Hepatocyte (in vitro differentiated cells): Measurements from ENCODE around the gene FIBP.

ENCODE experiments used
- CTCF ChIP-seq: fragments of 200-600 bp; sonication (generic); IDR thresholded peaks from 2 replicates; pipeline ENCODE4 v1.5.1; 2016; ENCODE audit warnings: antibody characterized with exemption, mild to moderate bottlenecking; ENCODE audit not compliant: poor library complexity
- EZH2 ChIP-seq: fragments of 200-600 bp; sonication (generic); IDR thresholded peaks from 2 replicates; pipeline ENCODE4 v1.6.1; 2016; ENCODE audit warnings: antibody characterized with exemption, mild to moderate bottlenecking, borderline replicate concordance

GRCh38 chr11:65860278-65861164 is 27.8 kb downstream of the FIBP start, which contains the start of gene MUS81:
- TF ChIP-seq CTCF: peak; percentile 94
- no peak for TF ChIP-seq EZH2
